ENCODE measurements around the gene DACT1. TPM values are rescaled to one million over a fixed set of nuclear protein-coding genes. Genes with fewer than 3 reads are reported as not detected.

The DACT1 gene
- total and polyA plus RNA-seq, 2 donors (not counting 1 experiment from before 2014, with no cell fraction given), result 10.2 to 10.6 TPM

GRCh38 chr14:58634406-58635090 lies 3.2 kb upstream of the DACT1 start:
- Histone ChIP-seq H3K36me3 (ENCODE audit: control insufficient read depth, insufficient read depth, low read length) (no peaks in the 10 kb centered on the region), H3K27me3 (ENCODE audit: control insufficient read depth, insufficient read depth, low read length) (no peaks in the 10 kb centered on the region), H3K9ac (ENCODE audit: insufficient read depth, low read length) (no peak overlapping the region), H2AFZ (ENCODE audit: low read length) (no peak overlapping the region), H3K27ac (ENCODE audit: insufficient read depth, low read length) (no peak overlapping the region), H3K4me2 (ENCODE audit: extremely low read depth, insufficient read depth, low read length) (no peak overlapping the region), H3K9me3 (ENCODE audit: control insufficient read depth, insufficient read depth, low read depth, low read length) (no peaks in the 10 kb centered on the region), H3K4me1 (ENCODE audit: control insufficient read depth, extremely low read depth, insufficient read depth, low read length) (peaks cover 1% of the 10 kb centered on the region), H3K79me2 (ENCODE audit: control insufficient read depth, insufficient read depth, low read length) (no peaks in the 10 kb centered on the region), H3K4me3 (replicated peaks in 1 of 4; ENCODE audit: control extremely low read depth in 1 of 4, insufficient read depth in 1 of 4, low read depth in 3 of 4, low read length in 4 of 4) (no peak overlapping the region), H4K20me1 (ENCODE audit: control insufficient read depth, extremely low read depth, insufficient read depth, low read length) (no peaks in the 10 kb centered on the region)
- no peak for DNase-seq (ENCODE audit: low read depth in 2 of 2)
- TF ChIP-seq, protein P1, sequence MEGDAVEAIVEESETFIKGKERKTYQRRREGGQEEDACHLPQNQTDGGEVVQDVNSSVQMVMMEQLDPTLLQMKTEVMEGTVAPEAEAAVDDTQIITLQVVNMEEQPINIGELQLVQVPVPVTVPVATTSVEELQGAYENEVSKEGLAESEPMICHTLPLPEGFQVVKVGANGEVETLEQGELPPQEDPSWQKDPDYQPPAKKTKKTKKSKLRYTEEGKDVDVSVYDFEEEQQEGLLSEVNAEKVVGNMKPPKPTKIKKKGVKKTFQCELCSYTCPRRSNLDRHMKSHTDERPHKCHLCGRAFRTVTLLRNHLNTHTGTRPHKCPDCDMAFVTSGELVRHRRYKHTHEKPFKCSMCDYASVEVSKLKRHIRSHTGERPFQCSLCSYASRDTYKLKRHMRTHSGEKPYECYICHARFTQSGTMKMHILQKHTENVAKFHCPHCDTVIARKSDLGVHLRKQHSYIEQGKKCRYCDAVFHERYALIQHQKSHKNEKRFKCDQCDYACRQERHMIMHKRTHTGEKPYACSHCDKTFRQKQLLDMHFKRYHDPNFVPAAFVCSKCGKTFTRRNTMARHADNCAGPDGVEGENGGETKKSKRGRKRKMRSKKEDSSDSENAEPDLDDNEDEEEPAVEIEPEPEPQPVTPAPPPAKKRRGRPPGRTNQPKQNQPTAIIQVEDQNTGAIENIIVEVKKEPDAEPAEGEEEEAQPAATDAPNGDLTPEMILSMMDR (conservative IDR thresholded peaks at IDR 0.05 in 1 of 2, IDR thresholded peaks at IDR 0.05 in 1 of 2; ENCODE audit: low read depth in 1 of 2, low read length in 2 of 2), result no peak
- no peak for TF ChIP-seq EZH2 (IDR thresholded peaks at IDR 0.05; ENCODE audit: low read length, missing control alignments)

GRCh38 chr14:58635091-58635830 lies 2.5 kb upstream of the DACT1 start:
- Histone ChIP-seq H3K27ac (ENCODE audit: insufficient read depth, low read length) (no peak overlapping the region), H3K4me1 (ENCODE audit: control insufficient read depth, extremely low read depth, insufficient read depth, low read length) (peaks cover 4% of the 10 kb centered on the region), H3K4me3 (replicated peaks in 1 of 4; ENCODE audit: control extremely low read depth in 1 of 4, insufficient read depth in 1 of 4, low read depth in 3 of 4, low read length in 4 of 4) (no peak overlapping the region), H3K27me3 (ENCODE audit: control insufficient read depth, insufficient read depth, low read length) (no peaks in the 10 kb centered on the region), H3K4me2 (ENCODE audit: extremely low read depth, insufficient read depth, low read length) (no peak overlapping the region), H3K9ac (ENCODE audit: insufficient read depth, low read length) (no peak overlapping the region), H4K20me1 (ENCODE audit: control insufficient read depth, extremely low read depth, insufficient read depth, low read length) (no peaks in the 10 kb centered on the region), H3K9me3 (ENCODE audit: control insufficient read depth, insufficient read depth, low read depth, low read length) (no peaks in the 10 kb centered on the region), H2AFZ (ENCODE audit: low read length) (no peak overlapping the region), H3K36me3 (ENCODE audit: control insufficient read depth, insufficient read depth, low read length) (no peaks in the 10 kb centered on the region), H3K79me2 (ENCODE audit: control insufficient read depth, insufficient read depth, low read length) (no peaks in the 10 kb centered on the region)
- peak in 1 of 2 donors; percentile 26 for DNase-seq (ENCODE audit: low read depth in 2 of 2)
- TF ChIP-seq EZH2 (IDR thresholded peaks at IDR 0.05; ENCODE audit: low read length, missing control alignments), result no peak
- TF ChIP-seq, protein P1 (conservative IDR thresholded peaks at IDR 0.05 in 1 of 2, IDR thresholded peaks at IDR 0.05 in 1 of 2; ENCODE audit: low read depth in 1 of 2, low read length in 2 of 2), result no peak

GRCh38 chr14:58636129-58636528 lies 1.6 kb upstream of the DACT1 start:
- Histone ChIP-seq H3K9ac (ENCODE audit: insufficient read depth, low read length) (no peak overlapping the region), H3K27ac (ENCODE audit: insufficient read depth, low read length) (no peak overlapping the region), H3K4me1 (ENCODE audit: control insufficient read depth, extremely low read depth, insufficient read depth, low read length) (peaks cover 4% of the 10 kb centered on the region), H3K4me3 (replicated peaks in 1 of 4; ENCODE audit: control extremely low read depth in 1 of 4, insufficient read depth in 1 of 4, low read depth in 3 of 4, low read length in 4 of 4) (no peak overlapping the region), H3K36me3 (ENCODE audit: control insufficient read depth, insufficient read depth, low read length) (no peaks in the 10 kb centered on the region), H3K9me3 (ENCODE audit: control insufficient read depth, insufficient read depth, low read depth, low read length) (no peaks in the 10 kb centered on the region), H3K79me2 (ENCODE audit: control insufficient read depth, insufficient read depth, low read length) (no peaks in the 10 kb centered on the region), H2AFZ (ENCODE audit: low read length) (no peak overlapping the region), H4K20me1 (ENCODE audit: control insufficient read depth, extremely low read depth, insufficient read depth, low read length) (no peaks in the 10 kb centered on the region), H3K27me3 (ENCODE audit: control insufficient read depth, insufficient read depth, low read length) (no peaks in the 10 kb centered on the region), H3K4me2 (ENCODE audit: extremely low read depth, insufficient read depth, low read length) (no peak overlapping the region)
- TF ChIP-seq, protein P1 (conservative IDR thresholded peaks at IDR 0.05 in 1 of 2, IDR thresholded peaks at IDR 0.05 in 1 of 2; ENCODE audit: low read depth in 1 of 2, low read length in 2 of 2), result no peak
- no peak for TF ChIP-seq EZH2 (IDR thresholded peaks at IDR 0.05; ENCODE audit: low read length, missing control alignments)
- DNase-seq (ENCODE audit: low read depth in 2 of 2), result no peak

All from fibroblast of lung (primary cell).